Measurements from ENCODE around the gene AP3D1.

GRCh38 chr19:2118438-2118837 is 32.9 kb downstream of the AP3D1 start:
- TF ChIP-seq GATA3 (IDR thresholded peaks at IDR 0.05; ENCODE audit: low read depth, low read length) (no peak), GATA2 (IDR thresholded peaks at IDR 0.05; ENCODE audit: low read depth, low read length) (no peak)

All from SH-SY5Y (cell line).